ENCODE results near the gene DDX21.
"Not testable (repeated sequence)": the region's sequence is repeated elsewhere in the genome, so short reads cannot be mapped to it uniquely, and the experiment has no call there.

Gene DDX21

DNA sequence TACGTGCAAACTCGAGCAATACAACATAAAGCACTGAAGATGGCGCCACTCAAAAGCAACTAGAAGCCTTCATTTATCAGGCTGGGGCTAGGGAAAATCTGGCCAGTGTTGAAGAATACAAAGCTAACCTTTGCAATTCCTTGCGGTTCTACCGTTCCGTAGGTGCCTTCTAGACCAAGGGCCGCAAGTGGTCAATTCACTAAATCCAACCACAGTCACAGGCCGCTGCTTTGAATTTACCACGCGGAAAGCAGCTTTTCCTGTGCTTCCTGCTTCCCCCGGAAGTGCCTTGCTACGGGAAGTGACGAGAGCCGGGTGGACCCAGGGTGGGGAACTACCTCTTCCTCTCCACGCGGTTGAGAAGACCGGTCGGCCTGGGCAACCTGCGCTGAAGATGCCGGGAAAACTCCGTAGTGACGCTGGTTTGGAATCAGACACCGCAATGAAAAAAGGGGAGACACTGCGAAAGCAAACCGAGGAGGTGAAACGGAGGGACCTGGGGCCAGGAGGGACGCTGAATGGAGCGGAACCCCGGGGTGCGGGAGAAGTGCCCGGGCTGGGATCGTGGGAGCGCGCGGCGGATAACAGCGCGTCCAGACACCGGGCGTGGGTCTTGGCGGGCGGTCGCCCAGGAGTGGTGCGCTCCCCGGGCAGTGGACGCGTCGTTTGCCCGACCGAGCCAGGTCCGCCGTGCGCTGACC, at the start of gene DDX21:
Gene DDX21 (plus strand): TSS at position 339 of the 701 bp plus-strand sequence. CDS start 56 bp downstream, at position 395.
- peak; percentile 84 for DNase-seq

- DNase-seq: no peak
These were observed 31.4 kb upstream of the DDX21 start for GRCh38 chr10:68924593-68924992.

- no peak for DNase-seq
These were observed 30.5 kb upstream of the DDX21 start for GRCh38 chr10:68925489-68925888.

GRCh38 chr10:68929157-68929556, 26.8 kb upstream of the DDX21 start:
- DNase-seq: not testable (repeated sequence)

DNA sequence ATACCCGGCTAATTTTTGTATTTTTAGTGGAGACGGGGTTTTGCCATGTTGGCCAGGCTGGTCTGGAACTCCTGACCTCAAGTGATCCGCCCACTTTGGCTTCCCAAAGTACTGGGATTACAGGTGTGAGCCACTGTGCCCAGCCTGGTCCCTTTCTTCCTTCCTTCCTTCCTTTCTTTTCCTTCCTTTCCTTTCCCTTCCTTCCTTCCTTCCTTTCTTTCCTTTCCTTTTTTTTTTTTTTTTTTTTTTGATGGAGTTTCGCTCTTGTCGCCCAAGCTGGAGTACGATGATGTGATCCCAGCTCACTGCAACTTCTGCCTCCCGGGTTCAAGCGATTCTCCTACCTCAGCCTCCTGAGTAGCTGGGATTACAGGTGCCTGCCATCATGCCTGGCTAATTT, 26.1 kb upstream of the DDX21 start:
- not testable (repeated sequence) for DNase-seq

DNA sequence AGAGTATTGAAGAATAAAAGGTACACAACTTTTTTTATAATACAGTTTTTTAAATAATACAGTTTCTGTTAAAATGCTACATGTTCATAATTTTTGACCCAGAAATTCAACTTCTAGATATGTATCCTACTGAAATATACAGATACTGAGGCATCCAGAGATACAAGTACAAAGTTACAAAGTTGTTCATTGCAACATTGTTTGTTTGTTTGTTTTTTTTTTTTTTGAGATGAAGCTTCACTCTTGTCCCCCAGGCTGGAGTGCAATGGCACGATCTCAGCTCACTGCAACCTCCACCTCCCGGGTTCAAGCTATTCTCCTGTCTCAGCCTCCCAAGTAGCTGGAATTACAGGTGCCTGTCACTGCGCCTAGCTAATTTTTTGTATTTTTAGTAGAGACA, 23.1 kb upstream of the DDX21 start:
- DNase-seq: not testable (repeated sequence)

- DNase-seq: no peak
These were observed 21.0 kb upstream of the DDX21 start for GRCh38 chr10:68934994-68935393.

- DNase-seq: no peak
These were observed 17.9 kb upstream of the DDX21 start for GRCh38 chr10:68938117-68938516.

DNA sequence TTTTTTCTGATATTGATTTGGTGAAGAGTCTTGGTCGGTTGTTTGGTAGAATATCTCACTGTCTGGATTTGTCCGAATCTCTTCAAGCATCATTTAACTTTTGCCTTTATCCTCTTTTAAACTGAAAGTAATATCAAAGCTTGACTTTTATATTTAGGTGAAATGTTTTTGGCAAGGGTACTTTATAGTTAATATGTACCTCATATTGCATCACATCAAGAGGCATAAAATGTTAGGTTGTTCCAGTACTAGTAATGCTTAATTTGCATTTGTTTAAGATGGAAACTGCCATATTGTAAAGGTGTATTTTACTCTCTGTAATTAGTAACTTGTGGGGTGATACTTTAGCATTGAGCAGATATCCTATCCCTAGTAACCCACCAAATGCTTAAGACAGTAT, 17.1 kb upstream of the DDX21 start:
- DNase-seq: no peak

DNA sequence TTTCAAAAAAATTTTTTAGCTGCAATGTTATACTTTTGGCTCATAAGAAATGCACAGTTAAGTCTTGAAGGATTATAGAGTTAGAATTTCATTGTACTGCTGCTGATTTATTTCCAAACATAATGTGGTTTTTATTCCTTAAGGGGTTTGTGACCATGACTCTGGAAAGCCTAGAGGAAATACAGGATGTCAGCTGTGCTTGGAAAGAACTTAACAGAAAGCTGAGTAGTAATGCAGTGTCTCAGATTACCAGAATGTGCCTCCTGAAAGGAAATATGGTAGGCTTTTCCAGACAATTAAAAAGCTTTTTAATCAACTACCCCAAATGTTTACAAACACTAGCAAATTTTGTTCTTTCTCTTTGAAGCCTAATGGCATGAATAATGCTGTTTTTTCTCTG, 15.1 kb upstream of the DDX21 start:
- DNase-seq: not testable (repeated sequence)

GRCh38 chr10:68950598-68950997, 5.4 kb upstream of the DDX21 start:
- no peak for DNase-seq

DNA sequence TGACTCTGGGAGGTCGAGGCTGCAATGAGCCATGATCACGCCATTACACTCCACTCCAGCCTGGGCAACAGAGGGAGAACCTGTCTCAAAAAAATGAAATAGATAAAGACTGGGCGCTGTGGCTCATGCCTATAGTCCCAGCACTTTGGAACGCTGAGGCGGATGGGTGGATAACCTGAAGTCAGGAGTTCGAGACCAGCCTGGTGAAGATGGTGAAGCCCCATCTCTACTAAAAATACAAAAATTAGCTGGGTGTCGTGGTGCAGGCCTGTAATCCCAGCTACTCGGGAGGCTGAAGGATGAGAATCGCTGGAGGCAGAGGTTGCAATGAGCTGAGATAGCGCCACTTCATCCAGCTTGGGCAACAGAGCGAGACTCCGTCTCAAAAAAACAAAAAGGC, 1.1 kb upstream of the DDX21 start:
- no peak for DNase-seq

GRCh38 chr10:68955355-68955831, 577 bp upstream of the DDX21 start:
- no peak for DNase-seq

- no peak for DNase-seq
These were observed 1.3 kb downstream of the DDX21 start for GRCh38 chr10:68957284-68957615.

GRCh38 chr10:68957654-68958053, 1.7 kb downstream of the DDX21 start:
- no peak for DNase-seq

DNA sequence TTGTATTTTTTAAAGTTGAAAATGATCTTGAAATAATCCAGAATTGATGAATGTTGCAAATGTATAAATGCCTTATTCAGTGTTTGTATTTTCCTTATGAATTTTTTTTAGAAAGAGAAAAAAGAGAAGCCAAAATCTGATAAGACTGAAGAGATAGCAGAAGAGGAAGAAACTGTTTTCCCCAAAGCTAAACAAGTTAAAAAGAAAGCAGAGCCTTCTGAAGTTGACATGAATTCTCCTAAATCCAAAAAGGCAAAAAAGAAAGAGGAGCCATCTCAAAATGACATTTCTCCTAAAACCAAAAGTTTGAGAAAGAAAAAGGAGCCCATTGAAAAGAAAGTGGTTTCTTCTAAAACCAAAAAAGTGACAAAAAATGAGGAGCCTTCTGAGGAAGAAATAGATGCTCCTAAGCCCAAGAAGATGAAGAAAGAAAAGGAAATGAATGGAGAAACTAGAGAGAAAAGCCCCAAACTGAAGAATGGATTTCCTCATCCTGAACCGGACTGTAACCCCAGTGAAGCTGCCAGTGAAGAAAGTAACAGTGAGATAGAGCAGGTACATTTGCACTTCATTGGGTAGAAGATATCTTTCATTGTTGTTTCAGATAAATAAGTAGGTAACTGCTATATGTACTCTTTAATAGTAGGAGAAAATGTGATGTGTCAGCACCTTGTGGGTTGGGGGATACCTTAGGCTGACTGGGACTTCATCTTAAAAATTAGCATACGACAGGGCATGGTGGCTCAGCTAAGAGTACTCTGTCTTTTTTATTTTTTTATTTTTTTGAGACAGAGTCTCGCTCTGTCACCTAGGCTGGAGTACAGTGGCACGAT, 3.9 kb downstream of the DDX21 start:
- DNase-seq: no peak

- no peak for DNase-seq
These were observed 7.2 kb downstream of the DDX21 start for GRCh38 chr10:68963151-68963550.

GRCh38 chr10:68973975-68974374, 18.0 kb downstream of the DDX21 start:
- DNase-seq: no peak

DNA sequence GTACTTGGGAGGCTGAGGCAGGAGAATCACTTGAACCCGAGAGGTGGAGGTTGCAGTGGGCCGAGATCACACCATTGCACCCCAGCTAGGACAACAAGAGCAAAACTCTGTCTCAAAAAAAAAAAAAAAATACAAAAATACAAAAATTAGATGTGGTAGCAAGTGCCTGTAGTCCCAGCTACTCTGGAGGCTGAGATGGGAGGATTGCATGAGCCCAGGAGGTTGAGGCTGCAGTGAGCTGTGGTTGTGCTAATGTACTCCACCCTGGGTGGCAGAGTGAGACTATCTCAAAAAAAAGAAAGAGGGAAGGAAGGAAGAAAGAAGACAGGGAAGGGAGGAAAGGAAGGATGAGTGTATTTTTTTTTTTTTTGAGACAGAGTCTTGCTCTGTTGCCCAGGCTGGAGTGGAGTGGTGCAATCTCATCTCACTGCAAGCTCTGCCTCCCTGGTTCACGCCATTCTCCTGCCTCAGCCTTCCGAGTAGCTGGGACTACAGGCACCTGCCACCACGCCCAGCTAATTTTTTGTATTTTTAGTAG, 20.0 kb downstream of the DDX21 start:
- DNase-seq: not testable (repeated sequence)

- not testable (repeated sequence) for DNase-seq
These were observed 23.8 kb downstream of the DDX21 start for GRCh38 chr10:68979738-68980137.

DNA sequence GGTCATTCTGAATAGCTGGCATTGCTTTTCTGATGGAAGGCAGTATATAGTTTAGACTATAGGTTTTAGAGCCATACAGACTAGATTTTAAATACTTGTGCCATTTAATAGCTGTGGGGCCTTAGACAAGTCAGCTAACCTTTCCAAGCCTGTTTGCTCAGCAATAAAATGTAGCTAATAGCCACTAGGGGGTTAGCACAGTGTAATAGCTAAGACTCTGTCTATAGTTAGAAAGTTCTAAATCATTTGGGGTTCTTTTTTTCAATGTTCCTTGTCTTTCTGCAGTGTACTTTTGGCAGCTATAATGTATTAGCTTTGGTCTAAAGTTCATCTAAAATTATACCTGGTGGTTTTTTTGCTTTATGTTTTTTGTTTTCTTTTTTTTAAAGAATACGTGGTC, 25.1 kb downstream of the DDX21 start:
- no peak for DNase-seq

- DNase-seq: no peak
These were observed 26.4 kb downstream of the DDX21 start for GRCh38 chr10:68982389-68982788.

DNA sequence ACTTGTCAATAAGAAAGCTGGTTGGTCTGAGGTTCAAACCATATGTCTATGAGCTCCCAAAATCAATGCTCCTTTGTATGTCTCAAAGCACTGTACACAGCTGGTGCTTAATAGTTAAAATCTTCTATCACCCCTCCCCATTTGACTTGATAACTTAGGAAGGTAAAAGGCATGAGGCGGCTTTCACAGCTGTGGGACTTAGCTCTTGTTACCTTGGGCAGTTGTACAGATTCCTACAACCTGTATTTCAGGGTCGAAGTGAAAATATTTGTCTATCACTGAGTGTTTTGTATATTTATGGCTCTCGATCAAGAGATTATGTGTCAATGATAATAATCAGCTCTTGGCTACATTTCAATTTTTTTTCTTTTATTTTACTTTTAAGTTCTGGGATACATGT, 31.6 kb downstream of the DDX21 start:
- no peak for DNase-seq

Data from NCI-H1436 (cell line).